ENCODE measurements around the gene ZKSCAN8.

ZKSCAN8 gene

DNA sequence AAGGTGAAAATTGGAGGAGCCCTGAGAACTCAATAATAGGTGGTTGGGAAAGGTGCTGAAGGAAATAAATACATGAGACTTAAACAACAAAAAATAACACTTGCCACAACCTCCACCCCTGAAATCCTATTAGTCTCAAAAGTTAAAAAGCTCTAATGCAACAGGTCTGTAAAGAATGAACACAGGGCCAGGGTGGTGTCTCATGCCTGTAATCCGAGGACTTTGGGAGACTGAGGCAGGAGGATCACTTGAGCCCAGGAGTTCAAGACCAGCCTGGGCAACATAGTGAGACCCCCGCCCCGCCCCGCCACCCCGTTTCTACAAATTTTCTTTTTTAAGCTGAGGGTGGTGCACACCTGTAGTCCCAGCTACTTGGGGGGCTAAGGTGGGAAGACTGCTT, 1.1 kb upstream of the ZKSCAN8 start:
- no peak overlapping the region for H3K4me3 ChIP-seq (ENCODE audit: low read depth, low read length)
- TF ChIP-seq CTCF (IDR thresholded peaks at IDR 0.05; ENCODE audit: borderline replicate concordance, insufficient read depth, low read depth, low read length), result no peak

- H3K4me3 ChIP-seq (ENCODE audit: low read depth, low read length), result peak overlapping the region; percentile 70
- TF ChIP-seq CTCF (IDR thresholded peaks at IDR 0.05; ENCODE audit: borderline replicate concordance, insufficient read depth, low read depth, low read length), result no peak
Measured at GRCh38 chr6:28142446-28142845, 763 bp downstream of the ZKSCAN8 start.

GRCh38 chr6:28145231-28145630, 3.5 kb downstream of the ZKSCAN8 start:
- TF ChIP-seq CTCF (IDR thresholded peaks at IDR 0.05; ENCODE audit: borderline replicate concordance, insufficient read depth, low read depth, low read length), result no peak
- no peak overlapping the region for H3K4me3 ChIP-seq (ENCODE audit: low read depth, low read length)

GRCh38 chr6:28152531-28152930, 10.8 kb downstream of the ZKSCAN8 start:
- no peak overlapping the region for H3K4me3 ChIP-seq (ENCODE audit: low read depth, low read length)
- TF ChIP-seq CTCF (IDR thresholded peaks at IDR 0.05; ENCODE audit: borderline replicate concordance, insufficient read depth, low read depth, low read length), result no peak

DNA sequence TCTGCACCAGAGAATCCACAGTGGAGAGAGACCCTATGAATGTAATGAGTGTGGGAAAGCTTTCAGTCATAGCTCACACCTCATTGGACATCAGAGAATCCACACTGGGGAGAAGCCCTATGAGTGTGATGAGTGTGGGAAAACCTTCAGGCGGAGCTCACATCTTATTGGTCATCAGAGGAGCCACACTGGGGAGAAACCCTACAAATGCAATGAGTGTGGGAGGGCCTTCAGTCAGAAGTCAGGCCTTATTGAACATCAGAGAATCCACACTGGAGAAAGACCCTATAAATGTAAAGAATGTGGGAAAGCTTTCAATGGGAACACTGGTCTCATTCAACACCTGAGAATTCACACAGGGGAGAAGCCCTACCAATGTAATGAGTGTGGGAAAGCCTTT, 11.9 kb downstream of the ZKSCAN8 start:
- TF ChIP-seq CTCF (IDR thresholded peaks at IDR 0.05; ENCODE audit: borderline replicate concordance, insufficient read depth, low read depth, low read length), result no peak
- no peak overlapping the region for H3K4me3 ChIP-seq (ENCODE audit: low read depth, low read length)

DNA sequence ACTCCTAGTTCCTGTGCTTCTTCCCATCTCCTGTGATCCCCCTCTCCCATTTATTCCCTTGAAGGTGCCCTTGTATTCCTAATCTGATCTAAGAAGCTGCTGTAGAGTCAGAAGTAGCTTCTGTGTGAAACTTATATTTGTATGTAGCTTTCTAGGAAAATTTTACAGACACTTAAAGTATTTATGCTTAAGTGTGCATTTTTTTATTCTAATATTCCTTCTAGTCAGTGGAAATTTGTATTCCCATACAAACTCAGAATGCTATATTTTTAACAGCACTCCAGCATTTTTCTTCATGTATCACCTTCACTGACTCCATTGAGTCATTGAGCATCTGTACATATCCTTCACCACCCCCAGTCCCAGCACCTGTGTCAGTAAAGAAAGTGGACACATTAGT, 12.7 kb downstream of the ZKSCAN8 start:
- H3K4me3 ChIP-seq (ENCODE audit: low read depth, low read length), result no peak overlapping the region
- TF ChIP-seq CTCF (IDR thresholded peaks at IDR 0.05; ENCODE audit: borderline replicate concordance, insufficient read depth, low read depth, low read length), result no peak

- no peak overlapping the region for H3K4me3 ChIP-seq (ENCODE audit: low read depth, low read length)
- TF ChIP-seq CTCF (IDR thresholded peaks at IDR 0.05; ENCODE audit: borderline replicate concordance, insufficient read depth, low read depth, low read length), result no peak
Measured at GRCh38 chr6:28158318-28158717, 16.6 kb downstream of the ZKSCAN8 start.
